Measurements from ENCODE around the gene SCLT1. TPM values are rescaled to one million over a fixed set of nuclear protein-coding genes. Genes with fewer than 3 reads are reported as not detected.

Gene SCLT1
- total RNA-seq, 1 experiment from 2014 or later, result 15.9 TPM

- no peaks in the 10 kb centered on the region for H3F3A ChIP-seq (ENCODE audit: insufficient read depth, low read depth)
- no TSS peak for BruUV-seq (replicated peaks)
- no peaks in the 10 kb centered on the region for H4K20me1 ChIP-seq (ENCODE audit: insufficient read depth)
- TF ChIP-seq EZH2 (IDR thresholded peaks at IDR 0.05; ENCODE audit: low read depth), result no peak
- no peak for TF ChIP-seq CTCF (conservative IDR thresholded peaks at IDR 0.05)
- intact Hi-C loops (cut with micrococcal nuclease; ENCODE audit: unreplicated experiment), result no loop called here
- ChIA-PET POLR2A (ENCODE audit: unreplicated experiment) (no interaction called here), CTCF (no interaction called here)
- H3K9me3 ChIP-seq (ENCODE audit: insufficient read depth, low read depth), result no peaks in the 10 kb centered on the region
- H3K4me2 ChIP-seq, result no peak overlapping the region
- H3K9me2 ChIP-seq (ENCODE audit: insufficient read depth), result no peaks in the 10 kb centered on the region
- H3K27me3 ChIP-seq (ENCODE audit: insufficient read depth, low read depth), result no peaks in the 10 kb centered on the region
- H2AFZ ChIP-seq, result no peak overlapping the region
- no peak overlapping the region for H3K4me3 ChIP-seq
- no peak for DNase-seq
- H3K79me2 ChIP-seq (ENCODE audit: low read depth), result no peaks in the 10 kb centered on the region
- H3K27ac ChIP-seq, result no peak overlapping the region
- H3K36me3 ChIP-seq (ENCODE audit: low read depth), result no peaks in the 10 kb centered on the region
- H3K4me1 ChIP-seq (replicated peaks; ENCODE audit: insufficient read depth), result no peaks in the 10 kb centered on the region
Measured at GRCh38 chr4:128913228-128913627, 180.1 kb downstream of the SCLT1 start.

- H3K4me2 ChIP-seq, result no peak overlapping the region
- H3K9me2 ChIP-seq (ENCODE audit: insufficient read depth), result no peaks in the 10 kb centered on the region
- no TSS peak for BruUV-seq (replicated peaks)
- no peaks in the 10 kb centered on the region for H3K9me3 ChIP-seq (ENCODE audit: insufficient read depth, low read depth)
- no peaks in the 10 kb centered on the region for H3K27me3 ChIP-seq (ENCODE audit: insufficient read depth, low read depth)
- H3F3A ChIP-seq (ENCODE audit: insufficient read depth, low read depth), result no peaks in the 10 kb centered on the region
- POLR2A ChIA-PET (ENCODE audit: unreplicated experiment), result no interaction called here
- no peaks in the 10 kb centered on the region for H3K79me2 ChIP-seq (ENCODE audit: low read depth)
- no peak overlapping the region for H3K4me3 ChIP-seq
- no peaks in the 10 kb centered on the region for H3K36me3 ChIP-seq (ENCODE audit: low read depth)
- no peak overlapping the region for H2AFZ ChIP-seq
- CTCF ChIA-PET, result no interaction called here
- no peak overlapping the region for H3K27ac ChIP-seq
- no peak for DNase-seq
- no peaks in the 10 kb centered on the region for H3K4me1 ChIP-seq (replicated peaks; ENCODE audit: insufficient read depth)
- intact Hi-C loops (cut with micrococcal nuclease; ENCODE audit: unreplicated experiment), result no loop called here
- no peaks in the 10 kb centered on the region for H4K20me1 ChIP-seq (ENCODE audit: insufficient read depth)
- TF ChIP-seq CTCF (conservative IDR thresholded peaks at IDR 0.05) (no peak), EZH2 (IDR thresholded peaks at IDR 0.05; ENCODE audit: low read depth) (no peak)
Measured at GRCh38 chr4:128908735-128909134, 184.6 kb downstream of the SCLT1 start.

GRCh38 chr4:128907981-128908380 lies 185.4 kb downstream of the SCLT1 start:
- Histone ChIP-seq H3K4me3 (no peak overlapping the region), H3K9me2 (ENCODE audit: insufficient read depth) (no peaks in the 10 kb centered on the region), H3K27me3 (ENCODE audit: insufficient read depth, low read depth) (no peaks in the 10 kb centered on the region), H3K36me3 (ENCODE audit: low read depth) (no peaks in the 10 kb centered on the region), H3K27ac (no peak overlapping the region), H3K79me2 (ENCODE audit: low read depth) (no peaks in the 10 kb centered on the region), H3K4me2 (no peak overlapping the region), H3K4me1 (replicated peaks; ENCODE audit: insufficient read depth) (no peaks in the 10 kb centered on the region), H3F3A (ENCODE audit: insufficient read depth, low read depth) (no peaks in the 10 kb centered on the region), H3K9me3 (ENCODE audit: insufficient read depth, low read depth) (no peaks in the 10 kb centered on the region), H2AFZ (no peak overlapping the region), H4K20me1 (ENCODE audit: insufficient read depth) (no peaks in the 10 kb centered on the region)
- POLR2A ChIA-PET (ENCODE audit: unreplicated experiment), result no interaction called here
- no peak for DNase-seq
- CTCF ChIA-PET, result no interaction called here
- intact Hi-C loops (cut with micrococcal nuclease; ENCODE audit: unreplicated experiment), result no loop called here
- TF ChIP-seq EZH2 (IDR thresholded peaks at IDR 0.05; ENCODE audit: low read depth) (no peak), CTCF (conservative IDR thresholded peaks at IDR 0.05) (no peak)
- no TSS peak for BruUV-seq (replicated peaks)

All from PC-9 (cell line).